Activated T-cell treated with anti-CD3 and anti-CD28 coated beads, Interleukin-2, amount 50 U/mL, for 1 hour (primary cell): ENCODE results near the gene CENPV.
"Not testable (repeated sequence)": the region's sequence is repeated elsewhere in the genome, so short reads cannot be mapped to it uniquely, and the experiment has no call there.

Experiments
- DNase-seq: peaks from one replicate; pipeline ENCODE4 v3.0.0-alpha.2; 2020

CENPV gene

GRCh38 chr17:16353317-16354174, at the start of gene CENPV:
CENPV (minus strand) TSS chr17:16353469; CDS start chr17:16353436, 33 bp downstream.
- DNase-seq, result peak; percentile 80

- DNase-seq, result no peak
Observed at GRCh38 chr17:16398270-16399267, 45.3 kb upstream of the CENPV start.

- not testable (repeated sequence) for DNase-seq
Observed at GRCh38 chr17:16396693-16397092, 43.4 kb upstream of the CENPV start.

GRCh38 chr17:16395887-16396286, 42.6 kb upstream of the CENPV start:
- not testable (repeated sequence) for DNase-seq

- not testable (repeated sequence) for DNase-seq
Observed at GRCh38 chr17:16392491-16392890, 39.2 kb upstream of the CENPV start.

GRCh38 chr17:16391451-16391850, 38.2 kb upstream of the CENPV start:
- no peak for DNase-seq

GRCh38 chr17:16386126-16386507, 32.8 kb upstream of the CENPV start:
- not testable (repeated sequence) for DNase-seq

- DNase-seq, result no peak
Observed at GRCh38 chr17:16384557-16384956, 31.3 kb upstream of the CENPV start.

GRCh38 chr17:16383772-16384287, 30.6 kb upstream of the CENPV start:
- no peak for DNase-seq

- DNase-seq, result no peak
Observed at GRCh38 chr17:16383216-16383615, 29.9 kb upstream of the CENPV start.

GRCh38 chr17:16381496-16381820, 28.2 kb upstream of the CENPV start:
- DNase-seq, result no peak

- DNase-seq, result peak; percentile 88
Observed at GRCh38 chr17:16380640-16381495, 27.6 kb upstream of the CENPV start, which contains the start of gene UBB. UBB (plus strand) TSS chr17:16381091; CDS start chr17:16381908, 817 bp downstream.

GRCh38 chr17:16379654-16380053, 26.4 kb upstream of the CENPV start:
- DNase-seq, result no peak

- DNase-seq, result no peak
Observed at GRCh38 chr17:16378636-16379282, 25.5 kb upstream of the CENPV start.

- DNase-seq, result no peak
Observed at GRCh38 chr17:16377941-16378341, 24.7 kb upstream of the CENPV start.

GRCh38 chr17:16374146-16374938, 21.1 kb upstream of the CENPV start:
- no peak for DNase-seq

GRCh38 chr17:16371742-16372141, 18.5 kb upstream of the CENPV start:
- no peak for DNase-seq

GRCh38 chr17:16364625-16365024, 11.4 kb upstream of the CENPV start:
- DNase-seq, result no peak

GRCh38 chr17:16363749-16364536, 10.7 kb upstream of the CENPV start:
- peak; percentile 72 for DNase-seq

- DNase-seq, result no peak
Observed at GRCh38 chr17:16361874-16362273, 8.6 kb upstream of the CENPV start.
